T-cell (primary cell): ENCODE results near the gene UBXN10. TPM values are rescaled to one million over a fixed set of nuclear protein-coding genes. Genes with fewer than 3 reads are reported as not detected.

ENCODE experiments used
- ATAC-seq, 4 experiments: fragments of 200-7000 bp in 3 of 4; fragments of 150-1000 bp in 1 of 4; cut with Tn5 transposase; replicated peaks in 1 of 4; 1 replicate in 3 of 4; 2 replicates in 1 of 4; pipeline ENCODE4 v1.10.0; 2021; ENCODE audit warnings: moderate library complexity in 3 of 4, mild to moderate bottlenecking in 2 of 4, moderate number of reproducible peaks in 1 of 4
- CTCF ChIA-PET, 2 donors: fragments of 300-600 bp; sonication (Branson Sonifier 250); formaldehyde crosslinking; loops; one replicate each; lab custom pipeline; 2022; ENCODE audit warnings: antibody characterized with exemption in 2 of 2; lab: Charles Lee
- POLR2A ChIA-PET, 2 donors: fragments of 300-600 bp; sonication (Branson Sonifier 250); formaldehyde crosslinking; loops; one replicate each; lab custom pipeline; 2022; ENCODE audit warnings: antibody characterized with exemption in 2 of 2; lab: Charles Lee
- DNase-seq, 35 experiments: peaks; one replicate each; pipeline versions ENCODE4 v3.0.0 to v3.0.0-alpha.2; 2013 to 2023
- H3K27ac ChIP-seq: one replicate; pipeline ENCODE4 v1.5.1; 2013; ENCODE audit warnings: low read length
- H3K27me3 ChIP-seq, 2 experiments: replicated peaks in 1 of 2; 1 replicate in 1 of 2; 2 replicates in 1 of 2; pipeline versions ENCODE4 v1.6.1 to v1.7.0; 2013; ENCODE audit warnings: low read length in 1 of 2, mixed read lengths in 1 of 2; ENCODE audit not compliant: control insufficient read depth in 2 of 2, insufficient read depth in 2 of 2; ENCODE audit errors: extremely low read depth in 1 of 2
- H3K36me3 ChIP-seq, 2 donors: 1 replicate in 1 of 2; 2 replicates in 1 of 2; pipeline versions ENCODE4 v1.6.1 to v1.7.0; 2013; ENCODE audit warnings: low read length in 1 of 2; ENCODE audit not compliant: control insufficient read depth in 2 of 2, insufficient read depth in 1 of 2; ENCODE audit errors: extremely low read depth in 1 of 2
- H3K4me1 ChIP-seq, 2 experiments: 1 replicate in 1 of 2; 2 replicates in 1 of 2; pipeline versions ENCODE4 v1.6.1 to v1.7.0; 2013; ENCODE audit warnings: low read length in 2 of 2, mixed read lengths in 1 of 2; ENCODE audit not compliant: insufficient read depth in 2 of 2, control insufficient read depth in 1 of 2; ENCODE audit errors: extremely low read depth in 1 of 2
- H3K4me3 ChIP-seq, 2 donors: 1 replicate in 1 of 2; 2 replicates in 1 of 2; pipeline versions ENCODE4 v1.5.1 to v1.7.0; 2013; ENCODE audit warnings: mild to moderate bottlenecking in 2 of 2, low read length in 1 of 2, moderate library complexity in 1 of 2; ENCODE audit not compliant: control insufficient read depth in 1 of 2; ENCODE audit errors: extremely low read depth in 1 of 2
- H3K9me3 ChIP-seq: 2 replicates; pipeline ENCODE4 v1.7.0; 2013
- H3K27ac Mint-ChIP-seq, 2 donors: one replicate each; pipeline ENCODE4 v1.8.0; 2020 to 2021; ENCODE audit warnings: mild to moderate bottlenecking in 2 of 2, mixed read lengths in 2 of 2
- H3K27me3 Mint-ChIP-seq, 2 donors: one replicate each; pipeline ENCODE4 v1.8.0; 2021 to 2022; ENCODE audit warnings: mixed read lengths in 2 of 2
- H3K36me3 Mint-ChIP-seq: one replicate; pipeline ENCODE4 v1.8.0; 2021; ENCODE audit warnings: mixed read lengths
- H3K4me1 Mint-ChIP-seq, 3 donors: one replicate each; pipeline ENCODE4 v1.8.0; 2020 to 2022; ENCODE audit warnings: mixed read lengths in 3 of 3, mild to moderate bottlenecking in 1 of 3
- H3K4me3 Mint-ChIP-seq, 3 donors: one replicate each; pipeline ENCODE4 v1.8.0; 2020 to 2022; ENCODE audit warnings: mild to moderate bottlenecking in 3 of 3, mixed read lengths in 3 of 3, moderate library complexity in 3 of 3
- H3K9me3 Mint-ChIP-seq, 3 donors: one replicate each; pipeline ENCODE4 v1.8.0; 2020 to 2022; ENCODE audit warnings: mixed read lengths in 3 of 3
- WGBS: methylation state at CpG from one replicate; pipeline ENCODE4 v1.1.5; 2013; ENCODE audit warnings: missing lambda C conversion rate; ENCODE audit not compliant: insufficient coverage; 5-methylcytosine and 5-hydroxymethylcytosine counted together
- total RNA-seq, 35 experiments: library from RNA in 6 of 35; stranded (reverse) in 6 of 35; fragments of 120-200 nt in 1 of 35; gene quantifications; one replicate each; pipeline versions ENCODE4 v1.2.1 to v1.2.4 and lab custom pipeline; 2013 to 2026

Gene UBXN10
- total RNA-seq, 5 donors from 2014 or later (not counting 1 experiment from before 2014, with no cell fraction given), result 0.06 to 0.30 (median 0.20) TPM

DNA sequence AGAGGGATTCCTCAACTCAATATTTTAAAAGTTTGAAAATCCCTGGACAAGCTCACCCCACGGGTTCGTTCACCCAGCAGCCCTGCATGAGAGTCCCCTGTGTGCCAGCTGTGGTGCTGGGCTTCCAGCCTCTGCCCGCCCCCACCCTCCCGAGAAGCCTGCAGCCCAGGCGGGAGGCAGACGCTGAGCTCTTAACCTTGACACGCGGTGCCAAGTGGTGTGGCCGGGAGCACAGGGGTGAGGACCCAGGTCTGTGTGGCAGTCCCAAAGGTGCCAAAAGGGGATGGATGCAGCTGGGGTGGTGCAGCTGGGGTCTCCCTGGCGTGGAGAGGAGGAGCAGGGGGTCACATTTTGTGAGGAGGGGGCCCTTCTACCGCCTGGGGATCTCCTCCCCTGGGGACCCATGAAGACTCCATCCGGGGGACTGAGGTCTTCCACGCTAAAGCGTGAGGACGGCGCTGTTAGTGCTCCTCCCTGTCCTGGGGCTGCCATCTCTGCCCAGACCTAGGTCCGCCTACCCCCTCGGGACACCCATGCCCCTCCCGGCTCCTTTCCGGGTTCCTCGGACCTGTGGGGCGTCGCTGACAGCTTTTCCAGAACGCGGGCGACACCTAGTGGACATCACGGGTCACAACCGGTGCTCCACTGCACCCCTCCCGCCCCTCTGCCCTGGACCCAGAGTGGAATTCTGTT lies 33.8 kb upstream of the UBXN10 start:
- Mint-ChIP-seq H3K4me3 (peak overlapping the region; percentile 69 to 82 (median 78)), H3K27ac (peak overlapping the region in 1 of 2 donors; percentile 31), H3K27me3 (no peaks in the 10 kb centered on the region), H3K4me1 (peaks cover 14 to 21% (median 17%) of the 10 kb centered on the region in 3 donors), H3K9me3 (no peaks in the 10 kb centered on the region), H3K36me3 (no peaks in the 10 kb centered on the region)
- peak overlapping the region; percentile 52 to 58 for H3K4me3 ChIP-seq
- peak; percentile 81 to 95 (median 90) for ATAC-seq
- no peaks in the 10 kb centered on the region for H3K9me3 ChIP-seq
- H3K4me1 ChIP-seq, result peaks cover 0 to 17% of the 10 kb centered on the region in 2 experiments
- no peaks in the 10 kb centered on the region for H3K36me3 ChIP-seq
- H3K27me3 ChIP-seq, result peaks cover 0 to 29% of the 10 kb centered on the region in 2 experiments
- ChIA-PET CTCF (interaction anchor here (0.6 to 2.0 kb wide), 13 partner anchors 10 to 240 kb away, joined by 3 to 12 read pairs (median 4); no protein-coding TSS in a partner anchor), POLR2A (no interaction called here)
- 5% methylated on average over 21 of the region's 29 CpGs for WGBS
- DNase-seq, result peak; percentile 36 to 85 (median 69)
- no peak overlapping the region for H3K27ac ChIP-seq

DNA sequence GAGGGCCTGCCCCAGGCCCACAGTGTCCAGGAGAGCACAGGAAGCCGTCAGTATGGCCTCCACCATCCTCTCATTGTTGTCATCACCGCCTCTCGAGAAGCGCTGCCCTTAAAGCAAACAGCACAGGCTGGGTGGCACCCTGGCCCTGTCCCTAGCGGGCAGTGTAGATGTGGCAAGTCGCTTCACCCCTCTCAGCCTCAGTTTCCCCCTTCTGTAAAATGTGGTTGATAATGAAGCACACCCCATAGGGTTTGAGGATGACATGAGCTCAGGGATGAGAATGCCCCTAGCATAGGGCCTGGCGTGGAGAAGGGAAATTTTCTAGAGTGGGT lies 33.3 kb upstream of the UBXN10 start:
- H3K4me3 Mint-ChIP-seq, result peak overlapping the region; percentile 69 to 82 (median 78)
- no peaks in the 10 kb centered on the region for H3K36me3 Mint-ChIP-seq
- WGBS, result 53% methylated on average over 5 of the region's 7 CpGs
- Histone ChIP-seq H3K4me1 (peaks cover 0 to 17% of the 10 kb centered on the region in 2 experiments), H3K4me3 (no peak overlapping the region), H3K36me3 (no peaks in the 10 kb centered on the region), H3K27ac (no peak overlapping the region), H3K27me3 (peaks cover 0 to 29% of the 10 kb centered on the region in 2 experiments), H3K9me3 (no peaks in the 10 kb centered on the region)
- H3K27me3 Mint-ChIP-seq, result no peaks in the 10 kb centered on the region
- H3K9me3 Mint-ChIP-seq, result no peaks in the 10 kb centered on the region
- peaks cover 14 to 21% (median 17%) of the 10 kb centered on the region in 3 donors for H3K4me1 Mint-ChIP-seq
- ChIA-PET CTCF (interaction anchor here (0.6 to 2.0 kb wide), 11 partner anchors 10 to 321 kb away, joined by 3 to 12 read pairs (median 4); no protein-coding TSS in a partner anchor), POLR2A (no interaction called here)
- H3K27ac Mint-ChIP-seq, result no peak overlapping the region
- ATAC-seq (peak in 2 of 4 experiments; percentile 5 to 28), DNase-seq (no peak)

DNA sequence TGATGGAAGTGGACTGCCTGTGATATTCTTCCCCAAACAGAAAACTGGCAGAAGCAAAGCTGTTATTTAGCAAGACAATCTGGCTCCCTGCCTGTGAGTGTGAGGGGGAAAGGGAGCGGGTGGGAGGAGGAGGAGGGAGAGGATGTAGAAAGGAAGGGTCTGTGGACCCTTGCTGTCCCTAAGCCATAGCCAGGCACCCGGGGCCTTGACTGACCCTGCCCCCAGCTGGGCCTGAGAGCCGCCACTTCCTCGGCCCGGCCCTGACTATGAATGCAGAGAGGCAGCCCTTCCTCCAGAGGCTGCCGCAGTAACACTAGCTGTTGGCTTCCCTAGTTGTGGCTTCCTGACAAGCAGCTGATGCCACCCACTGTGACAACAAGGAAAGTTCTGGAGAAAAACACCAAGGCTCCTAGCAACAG lies 32.9 kb upstream of the UBXN10 start:
- no peaks in the 10 kb centered on the region for H3K27me3 Mint-ChIP-seq
- H3K4me3 Mint-ChIP-seq, result peak overlapping the region in 1 of 3 donors; percentile 82
- Histone ChIP-seq H3K4me1 (peaks cover 0 to 17% of the 10 kb centered on the region in 2 experiments), H3K27ac (no peak overlapping the region), H3K36me3 (no peaks in the 10 kb centered on the region), H3K27me3 (peaks cover 0 to 27% of the 10 kb centered on the region in 2 experiments), H3K4me3 (no peak overlapping the region), H3K9me3 (no peaks in the 10 kb centered on the region)
- ChIA-PET POLR2A (no interaction called here), CTCF (interaction anchor here (0.6 to 2.0 kb wide), 10 partner anchors 9 to 322 kb away, joined by 3 to 12 read pairs (median 3); no protein-coding TSS in a partner anchor)
- no peaks in the 10 kb centered on the region for H3K9me3 Mint-ChIP-seq
- H3K4me1 Mint-ChIP-seq, result peaks cover 14 to 21% (median 17%) of the 10 kb centered on the region in 3 donors
- no peak overlapping the region for H3K27ac Mint-ChIP-seq
- ATAC-seq (no peak), DNase-seq (no peak)
- WGBS, result 77% methylated on average over 5 of the region's 6 CpGs
- no peaks in the 10 kb centered on the region for H3K36me3 Mint-ChIP-seq

DNA sequence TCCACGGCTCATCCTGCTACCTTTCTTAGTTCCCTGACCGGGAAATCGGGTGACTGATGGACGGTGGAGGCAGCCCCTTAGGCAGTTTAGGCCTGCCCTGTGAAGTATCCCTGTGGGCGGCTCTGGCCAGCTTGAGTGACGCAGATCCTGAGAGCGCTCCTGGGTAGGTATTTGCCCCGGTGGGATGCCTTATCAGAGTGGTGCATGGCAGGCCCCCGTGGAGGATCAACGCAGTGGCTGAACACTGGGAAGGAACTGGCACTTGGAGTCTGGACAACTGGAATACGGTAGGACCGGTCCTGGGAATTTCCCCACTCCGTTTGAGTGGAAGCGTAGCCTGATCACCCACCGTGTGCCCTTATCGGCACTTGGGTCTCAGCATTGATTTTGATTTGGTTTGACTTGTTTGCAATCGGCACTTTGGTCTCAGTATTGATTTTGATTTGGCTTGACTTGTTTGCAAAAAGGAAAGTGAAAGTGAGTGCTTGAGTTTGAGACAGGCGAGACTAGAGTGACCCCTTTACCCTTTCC lies 31.5 kb upstream of the UBXN10 start:
- no peak overlapping the region for H3K27ac ChIP-seq
- H3K27me3 ChIP-seq, result peaks cover 0 to 21% of the 10 kb centered on the region in 2 experiments
- H3K4me3 ChIP-seq, result no peak overlapping the region
- no peaks in the 10 kb centered on the region for H3K36me3 Mint-ChIP-seq
- ChIA-PET CTCF (interaction anchor here in 1 of 2 donors (0.8 to 0.9 kb wide), 2 partner anchors 17 to 237 kb away, joined by 3 to 4 read pairs; no protein-coding TSS in a partner anchor), POLR2A (no interaction called here)
- 91% methylated on average over 16 of the region's 18 CpGs for WGBS
- H3K27ac Mint-ChIP-seq, result peak overlapping the region; percentile 24 to 75
- peaks cover 14 to 21% (median 17%) of the 10 kb centered on the region in 3 donors for H3K4me1 Mint-ChIP-seq
- ATAC-seq (no peak), DNase-seq (no peak)
- no peaks in the 10 kb centered on the region for H3K36me3 ChIP-seq
- peaks cover 0 to 6% (median 4%) of the 10 kb centered on the region in 3 donors for H3K9me3 Mint-ChIP-seq
- H3K27me3 Mint-ChIP-seq, result no peaks in the 10 kb centered on the region
- peak overlapping the region; percentile 43 to 66 (median 48) for H3K4me3 Mint-ChIP-seq
- peaks cover 0 to 17% of the 10 kb centered on the region in 2 experiments for H3K4me1 ChIP-seq
- no peaks in the 10 kb centered on the region for H3K9me3 ChIP-seq

DNA sequence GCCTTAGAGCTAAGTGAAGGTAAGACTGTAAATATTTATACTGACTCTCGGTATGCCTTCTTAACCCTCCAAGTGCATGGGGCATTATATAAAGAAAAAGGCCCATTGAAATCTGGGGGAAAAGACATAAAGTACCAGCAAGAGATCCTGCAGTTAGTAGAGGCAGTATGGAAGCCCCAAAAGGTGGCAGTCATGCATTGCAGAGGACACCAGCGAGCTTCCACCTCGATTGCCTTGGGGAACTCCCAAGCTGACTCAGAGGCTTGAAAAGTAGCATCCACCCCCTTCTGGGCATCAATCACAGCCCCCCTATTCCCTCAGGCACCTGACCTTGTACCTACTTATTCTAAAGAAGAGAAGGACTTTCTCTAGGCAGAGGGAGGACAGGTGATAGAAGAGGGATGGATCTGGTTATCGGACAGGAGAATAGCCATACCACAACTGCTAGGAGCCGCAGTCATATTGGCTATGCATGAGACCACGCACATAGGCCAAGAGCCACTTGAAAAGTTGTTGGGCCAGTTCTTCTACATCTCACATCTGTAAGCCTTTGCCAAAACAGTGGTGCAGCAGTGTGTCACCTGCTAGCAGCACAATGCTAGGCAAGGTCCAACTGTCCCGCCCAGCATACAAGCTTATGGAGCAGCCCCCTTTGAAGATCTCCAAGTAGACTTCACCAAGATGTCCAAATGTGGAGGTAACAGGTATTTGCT lies 27.4 kb upstream of the UBXN10 start:
- Mint-ChIP-seq H3K9me3 (peaks cover 0 to 25% (median 17%) of the 10 kb centered on the region in 3 donors), H3K27ac (no peak overlapping the region), H3K4me3 (no peak overlapping the region), H3K36me3 (peaks cover 6% of the 10 kb centered on the region), H3K4me1 (peaks cover 9 to 12% (median 10%) of the 10 kb centered on the region in 3 donors), H3K27me3 (no peaks in the 10 kb centered on the region)
- 78% methylated on average over 4 of the region's 7 CpGs for WGBS
- H3K4me1 ChIP-seq, result peaks cover 0 to 7% of the 10 kb centered on the region in 2 experiments
- no peaks in the 10 kb centered on the region for H3K9me3 ChIP-seq
- no peak overlapping the region for H3K4me3 ChIP-seq
- CTCF ChIA-PET, result no interaction called here
- H3K27me3 ChIP-seq, result peaks cover 0 to 7% of the 10 kb centered on the region in 2 experiments
- ATAC-seq (no peak), DNase-seq (no peak)
- H3K27ac ChIP-seq, result no peak overlapping the region
- no peaks in the 10 kb centered on the region for H3K36me3 ChIP-seq
- POLR2A ChIA-PET, result no interaction called here

DNA sequence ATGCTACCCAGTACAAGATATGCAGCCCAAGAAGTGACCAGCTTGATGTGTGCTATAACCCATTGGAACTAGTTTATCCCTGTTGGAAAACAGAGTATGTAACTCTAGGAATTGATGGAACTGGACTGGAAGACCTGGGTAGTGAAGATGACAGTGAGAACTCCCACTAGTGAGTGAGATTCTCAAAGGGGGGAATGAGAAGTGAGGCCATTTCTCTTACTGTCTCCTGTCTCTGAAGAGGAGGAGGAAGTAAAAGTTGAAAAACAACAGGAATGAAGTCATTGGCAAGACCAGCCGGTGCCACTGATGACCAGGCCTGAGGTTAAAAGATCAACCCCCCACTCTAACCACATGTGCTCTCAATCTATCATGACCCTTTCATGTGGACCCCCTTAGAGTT lies 25.9 kb upstream of the UBXN10 start:
- ChIA-PET POLR2A (no interaction called here), CTCF (no interaction called here)
- H3K36me3 ChIP-seq, result no peaks in the 10 kb centered on the region
- H3K9me3 ChIP-seq, result no peaks in the 10 kb centered on the region
- no peak overlapping the region for H3K4me3 ChIP-seq
- no peak overlapping the region for H3K27ac ChIP-seq
- H3K4me1 ChIP-seq, result no peaks in the 10 kb centered on the region
- DNase-seq (no peak), ATAC-seq (no peak)
- WGBS, result no CpG with 5 or more reads among the region's 1 CpG
- Mint-ChIP-seq H3K27me3 (no peaks in the 10 kb centered on the region), H3K9me3 (peaks cover 5 to 31% (median 21%) of the 10 kb centered on the region in 3 donors), H3K4me3 (no peak overlapping the region), H3K27ac (no peak overlapping the region), H3K4me1 (peaks cover 0 to under 1% (median 0%) of the 10 kb centered on the region in 3 donors), H3K36me3 (peaks cover 7% of the 10 kb centered on the region)
- peaks cover 0 to 14% of the 10 kb centered on the region in 2 experiments for H3K27me3 ChIP-seq
